OCI-LY7 (cell line): ENCODE data around the gene KIF25.

Source experiments
- EZH2phosphoT487 ChIP-seq: fragments of 200-600 bp; sonication (generic); IDR thresholded peaks from 2 replicates; pipeline ENCODE4 v1.6.1; 2018; ENCODE audit warnings: low read depth, borderline replicate concordance, mild to moderate bottlenecking, mixed run types, antibody characterized with exemption, low read length, moderate library complexity, mixed read lengths
- TF ChIP-seq, protein P1 (sequence below): fragments of 200-600 bp; sonication (generic); conservative IDR thresholded peaks from 2 replicates; pipeline ENCODE4 v1.5.1; 2014; ENCODE audit warnings: mild to moderate bottlenecking, antibody characterized with exemption, low read length, moderate library complexity, mixed read lengths

DNA sequence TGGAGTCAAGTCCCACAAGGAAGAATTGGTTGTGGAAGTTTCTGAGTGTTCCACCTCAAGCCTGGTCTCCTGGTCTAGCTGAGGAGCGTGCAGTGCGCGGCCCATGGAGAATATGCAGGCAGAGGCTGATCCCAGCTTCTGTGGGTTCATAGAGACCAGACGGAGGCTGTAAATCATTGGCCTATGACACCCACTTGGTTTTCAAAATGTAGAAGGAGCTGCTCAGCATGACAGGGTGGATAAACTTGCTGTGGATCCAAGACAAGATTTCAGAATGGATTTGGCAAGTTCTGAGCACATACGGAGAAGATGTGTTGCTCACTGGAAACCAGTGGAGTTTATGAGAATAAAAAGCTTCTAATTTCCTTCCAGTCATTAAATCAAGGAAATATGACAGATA lies 744 bp downstream of the KIF25 start:
- TF ChIP-seq, protein P1, sequence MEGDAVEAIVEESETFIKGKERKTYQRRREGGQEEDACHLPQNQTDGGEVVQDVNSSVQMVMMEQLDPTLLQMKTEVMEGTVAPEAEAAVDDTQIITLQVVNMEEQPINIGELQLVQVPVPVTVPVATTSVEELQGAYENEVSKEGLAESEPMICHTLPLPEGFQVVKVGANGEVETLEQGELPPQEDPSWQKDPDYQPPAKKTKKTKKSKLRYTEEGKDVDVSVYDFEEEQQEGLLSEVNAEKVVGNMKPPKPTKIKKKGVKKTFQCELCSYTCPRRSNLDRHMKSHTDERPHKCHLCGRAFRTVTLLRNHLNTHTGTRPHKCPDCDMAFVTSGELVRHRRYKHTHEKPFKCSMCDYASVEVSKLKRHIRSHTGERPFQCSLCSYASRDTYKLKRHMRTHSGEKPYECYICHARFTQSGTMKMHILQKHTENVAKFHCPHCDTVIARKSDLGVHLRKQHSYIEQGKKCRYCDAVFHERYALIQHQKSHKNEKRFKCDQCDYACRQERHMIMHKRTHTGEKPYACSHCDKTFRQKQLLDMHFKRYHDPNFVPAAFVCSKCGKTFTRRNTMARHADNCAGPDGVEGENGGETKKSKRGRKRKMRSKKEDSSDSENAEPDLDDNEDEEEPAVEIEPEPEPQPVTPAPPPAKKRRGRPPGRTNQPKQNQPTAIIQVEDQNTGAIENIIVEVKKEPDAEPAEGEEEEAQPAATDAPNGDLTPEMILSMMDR = no peak
- no peak for TF ChIP-seq EZH2phosphoT487
